A673 (cell line): ENCODE data around the gene ADRM1.

ENCODE experiments used
- CTCF ChIP-seq: fragments of 300-800, 200-600 bp; sonication (generic); conservative IDR thresholded peaks from 2 replicates; pipeline ENCODE4 v1.5.1; 2017; ENCODE audit warnings: low read depth, mild to moderate bottlenecking, antibody characterized with exemption, low read length, moderate library complexity, mixed read lengths
- EZH2 ChIP-seq: fragments of 200-600 bp; sonication (generic); IDR thresholded peaks from 2 replicates; pipeline ENCODE4 v1.6.1; 2017; ENCODE audit warnings: borderline replicate concordance, low read depth, mild to moderate bottlenecking, mixed read lengths, antibody characterized with exemption, low read length; ENCODE audit not compliant: poor library complexity, severe bottlenecking

GRCh38 chr20:62289898-62290297 lies 12.9 kb upstream of the ADRM1 start:
- TF ChIP-seq CTCF = no peak
- TF ChIP-seq EZH2 = no peak
